Activated T-helper 1 cell treated with anti-CD3 and anti-CD28 coated beads, Interleukin-2, amount 50 U/mL, for 16 hours (primary cell): Measurements from ENCODE around the gene CYS1.

Experiments
- DNase-seq, 2 donors: peaks; one replicate each; pipeline ENCODE4 v3.0.0-alpha.2; 2020; ENCODE audit warnings: low read depth in 1 of 2, low spot score in 1 of 2

The CYS1 gene

GRCh38 chr2:10048501-10049171, 31.6 kb downstream of the CYS1 start:
- no peak for DNase-seq

- DNase-seq = no peak
Measured at GRCh38 chr2:10047616-10048500, 32.4 kb downstream of the CYS1 start.

GRCh38 chr2:10046931-10047330, 33.3 kb downstream of the CYS1 start:
- DNase-seq = no peak

GRCh38 chr2:10045561-10046355, 34.5 kb downstream of the CYS1 start:
- no peak for DNase-seq

- peak; percentile 72 to 86 for DNase-seq
Measured at GRCh38 chr2:10043906-10044601, 36.2 kb downstream of the CYS1 start.

- DNase-seq = peak; percentile 48 to 69
Measured at GRCh38 chr2:10043256-10043905, 36.8 kb downstream of the CYS1 start, which contains the start of gene KLF11. KLF11 (plus strand) TSS chr2:10043550; CDS start chr2:10043717, 167 bp downstream.

- DNase-seq = peak in 1 of 2 donors; percentile 15
Measured at GRCh38 chr2:10042301-10043161, 37.7 kb downstream of the CYS1 start.

GRCh38 chr2:10041711-10042110, 38.5 kb downstream of the CYS1 start:
- no peak for DNase-seq

GRCh38 chr2:10039658-10040410, 40.4 kb downstream of the CYS1 start:
- DNase-seq = no peak

- DNase-seq = no peak
Measured at GRCh38 chr2:10038716-10039115, 41.5 kb downstream of the CYS1 start.

- no peak for DNase-seq
Measured at GRCh38 chr2:10038123-10038522, 42.1 kb downstream of the CYS1 start.

- DNase-seq = no peak
Measured at GRCh38 chr2:10036095-10036884, 43.9 kb downstream of the CYS1 start.

GRCh38 chr2:10035633-10036032, 44.6 kb downstream of the CYS1 start:
- no peak for DNase-seq

GRCh38 chr2:10035053-10035422, 45.2 kb downstream of the CYS1 start:
- DNase-seq = no peak

GRCh38 chr2:10034333-10035052, 45.7 kb downstream of the CYS1 start:
- no peak for DNase-seq

- DNase-seq = no peak
Measured at GRCh38 chr2:10033251-10034006, 46.8 kb downstream of the CYS1 start.

- no peak for DNase-seq
Measured at GRCh38 chr2:10032746-10033105, 47.5 kb downstream of the CYS1 start.
